Naive B cell (primary cell): ENCODE results near the gene LRRC37B. TPM values are rescaled to one million over a fixed set of nuclear protein-coding genes. Genes with fewer than 3 reads are reported as not detected.
"Not testable (repeated sequence)": the region's sequence is repeated elsewhere in the genome, so short reads cannot be mapped to it uniquely, and the experiment has no call there.

ENCODE experiments used
- ATAC-seq, 2 donors: fragments of 150-1000 bp; cut with Tn5 transposase; 2 replicates each; pipeline ENCODE4 v1.10.0; 2021; ENCODE audit warnings: low read depth in 2 of 2, mild to moderate bottlenecking in 2 of 2, moderate library complexity in 2 of 2
- DNase-seq: peaks from one replicate; pipeline ENCODE4 v3.0.0; 2022
- H3K27ac Mint-ChIP-seq, 6 donors: one replicate each; pipeline ENCODE4 v1.8.0; 2020 to 2022; ENCODE audit warnings: mild to moderate bottlenecking in 6 of 6, mixed read lengths in 6 of 6, moderate library complexity in 5 of 6, inconsistent platforms in 2 of 6
- H3K27me3 Mint-ChIP-seq, 3 donors: one replicate each; pipeline ENCODE4 v1.8.0; 2021 to 2022; ENCODE audit warnings: mixed read lengths in 3 of 3, mild to moderate bottlenecking in 1 of 3
- H3K36me3 Mint-ChIP-seq, 2 donors: one replicate each; pipeline ENCODE4 v1.8.0; 2020 to 2022; ENCODE audit warnings: mixed read lengths in 2 of 2, inconsistent platforms in 1 of 2, mild to moderate bottlenecking in 1 of 2
- H3K4me1 Mint-ChIP-seq, 3 donors: one replicate each; pipeline ENCODE4 v1.8.0; 2020 to 2022; ENCODE audit warnings: mixed read lengths in 3 of 3, inconsistent platforms in 1 of 3, mild to moderate bottlenecking in 1 of 3, moderate library complexity in 1 of 3
- H3K4me3 Mint-ChIP-seq, 8 donors: one replicate each; pipeline ENCODE4 v1.8.0; 2020 to 2022; ENCODE audit warnings: mild to moderate bottlenecking in 8 of 8, mixed read lengths in 8 of 8, moderate library complexity in 8 of 8, inconsistent platforms in 2 of 8
- H3K9me3 Mint-ChIP-seq, 7 donors: one replicate each; pipeline ENCODE4 v1.8.0; 2020 to 2022; ENCODE audit warnings: mixed read lengths in 7 of 7, mild to moderate bottlenecking in 5 of 7, inconsistent platforms in 2 of 7, moderate library complexity in 1 of 7
- polyA plus RNA-seq, 6 donors: library from polyadenylated mRNA; unstranded; fragments of 300-500 nt; fragmentation: Illumina TruSeq; gene quantifications; one replicate each; pipeline ENCODE4 v1.2.3, GENCODE V29; 2021; ENCODE audit warnings: low read depth in 6 of 6

The LRRC37B gene
- polyA plus RNA-seq, 6 donors from 2014 or later, result 1.9 to 7.6 (median 5.1) TPM

- not testable (repeated sequence) for H3K36me3 Mint-ChIP-seq, DNase-seq, H3K4me3 Mint-ChIP-seq, H3K4me1 Mint-ChIP-seq, ATAC-seq, H3K27ac Mint-ChIP-seq, H3K9me3 Mint-ChIP-seq, H3K27me3 Mint-ChIP-seq
These were observed 49.3 kb downstream of the LRRC37B start for GRCh38 chr17:32056500-32056899.

- H3K4me3 Mint-ChIP-seq, H3K4me1 Mint-ChIP-seq, H3K9me3 Mint-ChIP-seq, H3K36me3 Mint-ChIP-seq, ATAC-seq, DNase-seq, H3K27me3 Mint-ChIP-seq: not testable (repeated sequence)
- peak overlapping the region in 1 of 6 donors; percentile 39 for H3K27ac Mint-ChIP-seq
These were observed 50.4 kb downstream of the LRRC37B start for GRCh38 chr17:32057460-32058105.

GRCh38 chr17:32060695-32061094 is 53.5 kb downstream of the LRRC37B start:
- not testable (repeated sequence) for H3K27me3 Mint-ChIP-seq, DNase-seq, H3K9me3 Mint-ChIP-seq, H3K27ac Mint-ChIP-seq, H3K36me3 Mint-ChIP-seq, H3K4me3 Mint-ChIP-seq
- ATAC-seq, result peak; percentile 80 to 88
- peaks cover 5 to 11% (median 6%) of the 10 kb centered on the region in 3 donors for H3K4me1 Mint-ChIP-seq

GRCh38 chr17:32061840-32062239 is 54.7 kb downstream of the LRRC37B start:
- H3K36me3 Mint-ChIP-seq, H3K27me3 Mint-ChIP-seq, H3K9me3 Mint-ChIP-seq, DNase-seq, H3K27ac Mint-ChIP-seq: not testable (repeated sequence)
- Mint-ChIP-seq H3K4me3 (peak overlapping the region in 4 of 8 donors; percentile 25 to 45 (median 42)), H3K4me1 (peaks cover 5 to 11% (median 6%) of the 10 kb centered on the region in 3 donors)
- ATAC-seq, result peak in 1 of 2 donors; percentile 16

GRCh38 chr17:32064091-32064490 is 56.9 kb downstream of the LRRC37B start:
- not testable (repeated sequence) for H3K36me3 Mint-ChIP-seq, H3K27ac Mint-ChIP-seq, DNase-seq, H3K4me3 Mint-ChIP-seq, H3K27me3 Mint-ChIP-seq, H3K9me3 Mint-ChIP-seq, ATAC-seq
- peaks cover 5 to 13% (median 6%) of the 10 kb centered on the region in 3 donors for H3K4me1 Mint-ChIP-seq

GRCh38 chr17:32066123-32066680 is 59.0 kb downstream of the LRRC37B start:
- not testable (repeated sequence) for H3K36me3 Mint-ChIP-seq, H3K27ac Mint-ChIP-seq, ATAC-seq, H3K4me1 Mint-ChIP-seq, DNase-seq, H3K4me3 Mint-ChIP-seq, H3K9me3 Mint-ChIP-seq, H3K27me3 Mint-ChIP-seq

- not testable (repeated sequence) for H3K36me3 Mint-ChIP-seq, H3K9me3 Mint-ChIP-seq, H3K27me3 Mint-ChIP-seq, H3K4me1 Mint-ChIP-seq
- ATAC-seq (peak; percentile 92 to 95), DNase-seq (peak; percentile 48)
- peak overlapping the region in 1 of 6 donors; percentile 72 for H3K27ac Mint-ChIP-seq
- H3K4me3 Mint-ChIP-seq, result peak overlapping the region in 6 of 8 donors; percentile 40 to 72 (median 58)
These were observed 59.9 kb downstream of the LRRC37B start for GRCh38 chr17:32066863-32067642.

- not testable (repeated sequence) for H3K27ac Mint-ChIP-seq, H3K4me1 Mint-ChIP-seq, H3K4me3 Mint-ChIP-seq, DNase-seq, ATAC-seq, H3K36me3 Mint-ChIP-seq, H3K9me3 Mint-ChIP-seq, H3K27me3 Mint-ChIP-seq
These were observed 61.9 kb downstream of the LRRC37B start for GRCh38 chr17:32069067-32069466.

- not testable (repeated sequence) for H3K27ac Mint-ChIP-seq, H3K4me3 Mint-ChIP-seq, H3K4me1 Mint-ChIP-seq, ATAC-seq, H3K9me3 Mint-ChIP-seq, DNase-seq, H3K36me3 Mint-ChIP-seq, H3K27me3 Mint-ChIP-seq
These were observed 64.8 kb downstream of the LRRC37B start for GRCh38 chr17:32071961-32072360.

GRCh38 chr17:32073131-32073530 is 65.9 kb downstream of the LRRC37B start:
- not testable (repeated sequence) for H3K4me1 Mint-ChIP-seq, H3K27me3 Mint-ChIP-seq, ATAC-seq, H3K9me3 Mint-ChIP-seq, H3K36me3 Mint-ChIP-seq, H3K27ac Mint-ChIP-seq, H3K4me3 Mint-ChIP-seq, DNase-seq

- H3K36me3 Mint-ChIP-seq, H3K4me1 Mint-ChIP-seq, H3K27ac Mint-ChIP-seq, H3K9me3 Mint-ChIP-seq, H3K27me3 Mint-ChIP-seq: not testable (repeated sequence)
- DNase-seq, result peak; percentile 30
- H3K4me3 Mint-ChIP-seq, result peak overlapping the region in 6 of 8 donors; percentile 15 to 76 (median 54)
- peak; percentile 82 to 83 for ATAC-seq
These were observed 72.6 kb downstream of the LRRC37B start for GRCh38 chr17:32079753-32080152.

GRCh38 chr17:32083550-32083979 is 76.4 kb downstream of the LRRC37B start:
- Mint-ChIP-seq H3K4me1 (peaks cover 0 to 11% (median 0%) of the 10 kb centered on the region in 3 donors), H3K4me3 (peak overlapping the region in 6 of 8 donors; percentile 54 to 82 (median 64))
- not testable (repeated sequence) for DNase-seq, H3K27ac Mint-ChIP-seq, H3K36me3 Mint-ChIP-seq, H3K27me3 Mint-ChIP-seq, H3K9me3 Mint-ChIP-seq
- ATAC-seq, result peak in 1 of 2 donors; percentile 10

- Mint-ChIP-seq H3K4me1 (peaks cover 0 to 11% (median 0%) of the 10 kb centered on the region in 3 donors), H3K4me3 (peak overlapping the region; percentile 20 to 85 (median 74)), H3K27ac (peak overlapping the region in 1 of 6 donors; percentile 45)
- not testable (repeated sequence) for H3K36me3 Mint-ChIP-seq, H3K27me3 Mint-ChIP-seq, H3K9me3 Mint-ChIP-seq
- peak; percentile 40 to 43 for ATAC-seq
- DNase-seq, result peak; percentile 12
These were observed 77.1 kb downstream of the LRRC37B start for GRCh38 chr17:32084003-32084941.
